Liver (tissue), 9 donors: ENCODE data around the gene CLIP4. TPM values are rescaled to one million over a fixed set of nuclear protein-coding genes. Genes with fewer than 3 reads are reported as not detected.

Source experiments
- DNase-seq: peaks from one replicate; pipeline ENCODE4 v3.0.0-alpha.2; 2017; ENCODE audit warnings: low spot score
- H3K27ac ChIP-seq, 2 donors: one replicate each; pipeline ENCODE4 v1.7.0; 2013; ENCODE audit warnings: inconsistent platforms in 2 of 2, low read length in 2 of 2, control low read depth in 1 of 2, low read depth in 1 of 2, mild to moderate bottlenecking in 1 of 2
- H3K27me3 ChIP-seq, 4 donors: one replicate each; pipeline versions ENCODE4 v1.6.1 to v1.7.0; 2013; ENCODE audit warnings: low read length in 3 of 4, inconsistent platforms in 1 of 4, mild to moderate bottlenecking in 1 of 4, moderate library complexity in 1 of 4; ENCODE audit not compliant: control insufficient read depth in 4 of 4, insufficient read depth in 4 of 4
- H3K36me3 ChIP-seq, 4 donors: one replicate each; pipeline versions ENCODE4 v1.6.1 to v1.7.0; 2013; ENCODE audit warnings: low read length in 3 of 4, mild to moderate bottlenecking in 3 of 4, low read depth in 1 of 4, moderate library complexity in 1 of 4; ENCODE audit not compliant: control insufficient read depth in 4 of 4, insufficient read depth in 3 of 4
- H3K4me1 ChIP-seq, 4 donors: one replicate each; pipeline versions ENCODE4 v1.6.1 to v1.7.0; 2013; ENCODE audit warnings: low read length in 3 of 4, mild to moderate bottlenecking in 3 of 4, moderate library complexity in 1 of 4; ENCODE audit not compliant: control insufficient read depth in 4 of 4, insufficient read depth in 4 of 4
- H3K4me3 ChIP-seq, 3 donors: one replicate each; pipeline versions ENCODE4 v1.6.1 to v1.7.0; 2013; ENCODE audit warnings: low read length in 3 of 3, control low read depth in 1 of 3, low read depth in 1 of 3, mild to moderate bottlenecking in 1 of 3
- H3K9ac ChIP-seq, 2 donors: one replicate each; pipeline ENCODE4 v1.7.0; 2013; ENCODE audit warnings: low read length in 2 of 2, mild to moderate bottlenecking in 2 of 2, moderate library complexity in 2 of 2, control low read depth in 1 of 2, low read depth in 1 of 2
- H3K9me3 ChIP-seq, 4 donors: one replicate each; pipeline versions ENCODE4 v1.6.1 to v1.7.0; 2013; ENCODE audit warnings: low read length in 3 of 4; ENCODE audit not compliant: control insufficient read depth in 4 of 4
- EGR1 ChIP-seq, 2 donors: IDR thresholded peaks; 2 replicates each; pipeline ENCODE4 v1.6.1; 2016 to 2018; ENCODE audit warnings: antibody characterized with exemption in 2 of 2, low read depth in 2 of 2
- FOXA1 ChIP-seq: IDR thresholded peaks from 2 replicates; pipeline ENCODE4 v1.6.1; 2016; ENCODE audit warnings: antibody characterized with exemption
- FOXA2 ChIP-seq: IDR thresholded peaks from 2 replicates; pipeline ENCODE4 v1.6.1; 2016; ENCODE audit warnings: antibody characterized with exemption
- GABPA ChIP-seq, 2 donors: IDR thresholded peaks in 1 of 2; conservative IDR thresholded peaks in 1 of 2; 2 replicates each; pipeline ENCODE4 v1.6.1; 2016; ENCODE audit warnings: antibody characterized with exemption in 2 of 2, mild to moderate bottlenecking in 1 of 2, moderate library complexity in 1 of 2
- HNF4A ChIP-seq, 2 donors: conservative IDR thresholded peaks; 2 replicates each; pipeline ENCODE4 v1.6.1; 2016; ENCODE audit warnings: antibody characterized with exemption in 2 of 2, mild to moderate bottlenecking in 2 of 2
- HNF4G ChIP-seq: IDR thresholded peaks from 2 replicates; pipeline ENCODE4 v1.6.1; 2016; ENCODE audit warnings: antibody characterized with exemption
- NR2F2 ChIP-seq: IDR thresholded peaks from 2 replicates; pipeline ENCODE4 v1.6.1; 2016; ENCODE audit warnings: antibody characterized with exemption
- SP1 ChIP-seq: IDR thresholded peaks from 2 replicates; pipeline ENCODE4 v1.6.1; 2018; ENCODE audit warnings: antibody characterized with exemption, mild to moderate bottlenecking
- TAF1 ChIP-seq: conservative IDR thresholded peaks from 2 replicates; pipeline ENCODE4 v1.6.1; 2016; ENCODE audit warnings: antibody characterized with exemption, mild to moderate bottlenecking
- YY1 ChIP-seq: IDR thresholded peaks from 2 replicates; pipeline ENCODE4 v1.6.1; 2016; ENCODE audit warnings: antibody characterized with exemption, mild to moderate bottlenecking
- WGBS: extraction: QIAGEN DNeasy Blood & Tissue Kit; methylation state at CpG from one replicate; pipeline ENCODE4 v1.1.7; 2013; 5-methylcytosine and 5-hydroxymethylcytosine counted together
- polyA plus RNA-seq, 2 donors: library from polyadenylated mRNA; stranded (reverse) in 1 of 2; unstranded in 1 of 2; fragments of 200-250 nt in 1 of 2; fragments of >200 nt in 1 of 2; fragmentation: Nextera tagmentation in 1 of 2; extraction: Ambion mirVana in 1 of 2; gene quantifications; one replicate each; pipeline versions ENCODE4 v1.2.1 to v1.2.3, GENCODE V29; 2013 to 2015
- total RNA-seq, 2 donors: library from RNA; depleted of rRNA; stranded (reverse); fragments of >200 nt; gene quantifications; one replicate each; pipeline ENCODE4 v1.2.3, GENCODE V29; 2014
- TF ChIP-seq, protein P1 (sequence below): IDR thresholded peaks from 2 replicates; pipeline ENCODE4 v1.6.1; 2016; ENCODE audit warnings: antibody characterized with exemption
- TF ChIP-seq, protein P2 (sequence below): IDR thresholded peaks from 2 replicates; pipeline ENCODE4 v1.6.1; 2016; ENCODE audit warnings: antibody characterized with exemption
- TF ChIP-seq, protein P3 (sequence below): IDR thresholded peaks from 2 replicates; pipeline ENCODE4 v1.6.1; 2016; ENCODE audit warnings: antibody characterized with exemption
- TF ChIP-seq, protein P4 (sequence below): IDR thresholded peaks from 2 replicates; pipeline ENCODE4 v1.6.1; 2016; ENCODE audit warnings: antibody characterized with exemption, mild to moderate bottlenecking
- donor health status: healthy.
- donor health status: healthy.
- donor health status: healthy.
- donor health status: healthy.
- donor health status: healthy.

Gene CLIP4
- total and polyA plus RNA-seq, 4 donors: 1.3 to 6.7 (median 3.2) TPM

DNA sequence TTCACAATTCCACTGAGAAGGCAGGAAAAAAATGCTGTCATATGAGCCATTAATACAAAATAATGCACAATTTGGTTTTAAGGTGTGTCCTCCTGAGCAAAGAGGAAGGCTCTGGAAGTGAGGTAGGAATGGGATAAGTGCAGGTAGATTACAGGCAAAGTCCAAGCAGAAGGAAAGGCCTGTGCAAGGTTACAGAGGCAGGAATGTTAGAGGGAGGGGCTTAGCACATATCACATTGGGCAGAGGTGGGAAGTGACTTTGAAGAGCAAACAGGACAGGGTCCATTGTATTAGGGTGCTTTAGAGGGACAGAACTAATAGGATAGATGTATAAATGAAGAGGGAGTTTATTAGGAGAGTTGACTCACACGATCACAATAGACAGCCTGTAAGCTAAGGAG is 14.7 kb upstream of the CLIP4 start (continued):
- TF ChIP-seq, protein P1, sequence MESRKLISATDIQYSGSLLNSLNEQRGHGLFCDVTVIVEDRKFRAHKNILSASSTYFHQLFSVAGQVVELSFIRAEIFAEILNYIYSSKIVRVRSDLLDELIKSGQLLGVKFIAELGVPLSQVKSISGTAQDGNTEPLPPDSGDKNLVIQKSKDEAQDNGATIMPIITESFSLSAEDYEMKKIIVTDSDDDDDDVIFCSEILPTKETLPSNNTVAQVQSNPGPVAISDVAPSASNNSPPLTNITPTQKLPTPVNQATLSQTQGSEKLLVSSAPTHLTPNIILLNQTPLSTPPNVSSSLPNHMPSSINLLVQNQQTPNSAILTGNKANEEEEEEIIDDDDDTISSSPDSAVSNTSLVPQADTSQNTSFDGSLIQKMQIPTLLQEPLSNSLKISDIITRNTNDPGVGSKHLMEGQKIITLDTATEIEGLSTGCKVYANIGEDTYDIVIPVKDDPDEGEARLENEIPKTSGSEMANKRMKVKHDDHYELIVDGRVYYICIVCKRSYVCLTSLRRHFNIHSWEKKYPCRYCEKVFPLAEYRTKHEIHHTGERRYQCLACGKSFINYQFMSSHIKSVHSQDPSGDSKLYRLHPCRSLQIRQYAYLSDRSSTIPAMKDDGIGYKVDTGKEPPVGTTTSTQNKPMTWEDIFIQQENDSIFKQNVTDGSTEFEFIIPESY: no peak
- no peak for TF ChIP-seq FOXA2

DNA sequence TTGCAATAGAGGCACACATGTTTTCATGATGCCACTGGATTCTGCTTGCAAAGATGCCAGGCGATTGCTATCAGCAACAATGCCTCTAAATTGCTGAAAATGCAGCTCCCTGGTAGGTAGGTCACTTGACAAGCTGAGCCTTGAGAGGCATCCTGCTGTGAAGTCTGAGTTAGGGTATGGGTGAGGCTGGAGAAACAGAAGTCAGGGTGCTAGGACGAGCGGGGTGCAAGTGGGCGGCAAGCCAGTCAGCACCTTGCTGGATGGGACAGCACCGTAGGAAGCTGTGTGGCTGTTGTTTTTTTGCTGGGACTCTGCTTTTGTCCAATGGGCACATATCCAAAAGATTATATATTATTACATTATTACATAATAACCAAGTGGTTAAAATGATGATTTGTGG is 10.5 kb upstream of the CLIP4 start:
- 88% methylated on average over 5 of the region's 5 CpGs for WGBS
- H3K9me3 ChIP-seq: no peaks in the 10 kb centered on the region
- TF ChIP-seq FOXA1 (no peak), FOXA2 (no peak), HNF4A (conservative IDR thresholded peaks at IDR 0.05) (no peak), HNF4G (no peak), NR2F2 (no peak), SP1 (no peak), GABPA (IDR thresholded peaks at IDR 0.05 in 1 of 2, conservative IDR thresholded peaks at IDR 0.05 in 1 of 2) (no peak), YY1 (no peak), EGR1 (IDR thresholded peaks at IDR 0.05; ENCODE audit: low read depth in 2 of 2) (no peak), TAF1 (no peak)
- TF ChIP-seq, protein P2, sequence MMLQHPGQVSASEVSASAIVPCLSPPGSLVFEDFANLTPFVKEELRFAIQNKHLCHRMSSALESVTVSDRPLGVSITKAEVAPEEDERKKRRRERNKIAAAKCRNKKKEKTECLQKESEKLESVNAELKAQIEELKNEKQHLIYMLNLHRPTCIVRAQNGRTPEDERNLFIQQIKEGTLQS: no peak
- TF ChIP-seq, protein P1: no peak
- TF ChIP-seq, protein P3, sequence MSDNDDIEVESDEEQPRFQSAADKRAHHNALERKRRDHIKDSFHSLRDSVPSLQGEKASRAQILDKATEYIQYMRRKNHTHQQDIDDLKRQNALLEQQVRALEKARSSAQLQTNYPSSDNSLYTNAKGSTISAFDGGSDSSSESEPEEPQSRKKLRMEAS: no peak
- TF ChIP-seq, protein P4, sequence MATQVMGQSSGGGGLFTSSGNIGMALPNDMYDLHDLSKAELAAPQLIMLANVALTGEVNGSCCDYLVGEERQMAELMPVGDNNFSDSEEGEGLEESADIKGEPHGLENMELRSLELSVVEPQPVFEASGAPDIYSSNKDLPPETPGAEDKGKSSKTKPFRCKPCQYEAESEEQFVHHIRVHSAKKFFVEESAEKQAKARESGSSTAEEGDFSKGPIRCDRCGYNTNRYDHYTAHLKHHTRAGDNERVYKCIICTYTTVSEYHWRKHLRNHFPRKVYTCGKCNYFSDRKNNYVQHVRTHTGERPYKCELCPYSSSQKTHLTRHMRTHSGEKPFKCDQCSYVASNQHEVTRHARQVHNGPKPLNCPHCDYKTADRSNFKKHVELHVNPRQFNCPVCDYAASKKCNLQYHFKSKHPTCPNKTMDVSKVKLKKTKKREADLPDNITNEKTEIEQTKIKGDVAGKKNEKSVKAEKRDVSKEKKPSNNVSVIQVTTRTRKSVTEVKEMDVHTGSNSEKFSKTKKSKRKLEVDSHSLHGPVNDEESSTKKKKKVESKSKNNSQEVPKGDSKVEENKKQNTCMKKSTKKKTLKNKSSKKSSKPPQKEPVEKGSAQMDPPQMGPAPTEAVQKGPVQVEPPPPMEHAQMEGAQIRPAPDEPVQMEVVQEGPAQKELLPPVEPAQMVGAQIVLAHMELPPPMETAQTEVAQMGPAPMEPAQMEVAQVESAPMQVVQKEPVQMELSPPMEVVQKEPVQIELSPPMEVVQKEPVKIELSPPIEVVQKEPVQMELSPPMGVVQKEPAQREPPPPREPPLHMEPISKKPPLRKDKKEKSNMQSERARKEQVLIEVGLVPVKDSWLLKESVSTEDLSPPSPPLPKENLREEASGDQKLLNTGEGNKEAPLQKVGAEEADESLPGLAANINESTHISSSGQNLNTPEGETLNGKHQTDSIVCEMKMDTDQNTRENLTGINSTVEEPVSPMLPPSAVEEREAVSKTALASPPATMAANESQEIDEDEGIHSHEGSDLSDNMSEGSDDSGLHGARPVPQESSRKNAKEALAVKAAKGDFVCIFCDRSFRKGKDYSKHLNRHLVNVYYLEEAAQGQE: no peak

More for the DNA sequence above, 10.5 kb upstream of the CLIP4 start:
- Histone ChIP-seq H3K27me3 (peaks cover 0 to 2% (median 0%) of the 10 kb centered on the region in 4 donors), H3K36me3 (no peaks in the 10 kb centered on the region), H3K27ac (no peak overlapping the region), H3K9ac (no peak overlapping the region), H3K4me3 (no peak overlapping the region), H3K4me1 (no peaks in the 10 kb centered on the region)
- DNase-seq: no peak
